Natural killer cell (primary cell): Measurements from ENCODE around the gene NID1. TPM values are rescaled to one million over a fixed set of nuclear protein-coding genes. Genes with fewer than 3 reads are reported as not detected.

Experiments used
- ATAC-seq, 3 donors: fragments of 150-1000 bp in 2 of 3; fragments of 200-7000 bp in 1 of 3; cut with Tn5 transposase; 1 replicate in 1 of 3; 2 replicates in 2 of 3; pipeline ENCODE4 v1.10.0; 2021; ENCODE audit warnings: mild to moderate bottlenecking in 2 of 3, moderate library complexity in 2 of 3
- DNase-seq, 2 donors: peaks; one replicate each; pipeline versions ENCODE4 v3.0.0 to v3.0.0-alpha.2; 2013 to 2021; ENCODE audit warnings: mixed read lengths in 1 of 2
- H3K27ac ChIP-seq: one replicate; pipeline ENCODE4 v1.5.1; 2013; ENCODE audit warnings: mild to moderate bottlenecking, low read length
- H3K27me3 ChIP-seq: one replicate; pipeline ENCODE4 v1.6.1; 2013; ENCODE audit warnings: low read length; ENCODE audit not compliant: control insufficient read depth, insufficient read depth
- H3K36me3 ChIP-seq: one replicate; pipeline ENCODE4 v1.6.1; 2013; ENCODE audit warnings: low read length; ENCODE audit not compliant: control insufficient read depth, insufficient read depth
- H3K4me1 ChIP-seq: one replicate; pipeline ENCODE4 v1.6.1; 2013; ENCODE audit warnings: low read length; ENCODE audit not compliant: control insufficient read depth, insufficient read depth
- H3K4me3 ChIP-seq: one replicate; pipeline ENCODE4 v1.5.1; 2013; ENCODE audit warnings: low read length
- H3K9me3 ChIP-seq: one replicate; pipeline ENCODE4 v1.6.1; 2013; ENCODE audit warnings: low read length; ENCODE audit not compliant: control insufficient read depth, insufficient read depth
- H3K27ac Mint-ChIP-seq, 2 donors: one replicate each; pipeline ENCODE4 v1.8.0; 2022; ENCODE audit warnings: mild to moderate bottlenecking in 2 of 2, mixed read lengths in 2 of 2, moderate library complexity in 1 of 2
- H3K27me3 Mint-ChIP-seq, 2 donors: one replicate each; pipeline ENCODE4 v1.8.0; 2022; ENCODE audit warnings: low read depth in 2 of 2, mixed read lengths in 2 of 2
- H3K36me3 Mint-ChIP-seq: one replicate; pipeline ENCODE4 v1.8.0; 2022; ENCODE audit warnings: mixed read lengths
- H3K4me1 Mint-ChIP-seq, 2 donors: one replicate each; pipeline ENCODE4 v1.8.0; 2022; ENCODE audit warnings: mixed read lengths in 2 of 2
- H3K4me3 Mint-ChIP-seq: one replicate; pipeline ENCODE4 v1.8.0; 2022; ENCODE audit warnings: mild to moderate bottlenecking, moderate library complexity, mixed read lengths
- H3K9me3 Mint-ChIP-seq, 2 donors: one replicate each; pipeline ENCODE4 v1.8.0; 2022; ENCODE audit warnings: mixed read lengths in 2 of 2
- WGBS: methylation state at CpG from one replicate; pipeline ENCODE4 v1.1.7; 2013; ENCODE audit warnings: missing lambda C conversion rate; ENCODE audit not compliant: insufficient coverage; 5-methylcytosine and 5-hydroxymethylcytosine counted together
- intact Hi-C: fragments of 100-400 bp; cut with micrococcal nuclease; formaldehyde crosslinking; loops from one replicate; pipeline ENCODE4 v1.14.2; 2022
- total RNA-seq, 4 donors: library from RNA; stranded (reverse); fragments of 120-200 nt in 1 of 4; gene quantifications; one replicate each; pipeline versions ENCODE4 v1.2.3 to v1.2.4, GENCODE V29; 2013 to 2022
- TF ChIP-seq, protein P1 (sequence below): fragments of 200-600 bp; IDR thresholded peaks from one replicate; pipeline ENCODE4 v1.8.0; 2022; ENCODE audit warnings: antibody characterized with exemption

Gene NID1
- total RNA-seq, 3 donors from 2014 or later (not counting 1 experiment from before 2014, with no cell fraction given): 0.32 to 0.92 (median 0.85) TPM

DNA sequence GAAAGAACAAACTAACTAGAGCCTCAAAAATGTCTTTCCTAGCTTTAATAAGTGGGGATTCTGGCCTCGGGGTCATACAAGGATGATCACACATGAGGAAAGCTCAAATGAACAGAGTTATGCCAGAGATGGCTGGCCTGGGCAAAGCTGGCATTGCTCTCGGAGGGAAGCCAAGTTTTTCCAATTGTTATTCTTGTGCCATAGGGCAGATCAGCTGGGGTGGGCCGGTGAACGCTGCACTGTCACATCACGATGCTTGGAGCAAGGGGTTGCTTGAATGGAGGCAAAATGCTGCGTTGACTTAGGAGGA lies 122.3 kb downstream of the NID1 start:
- H3K27ac ChIP-seq: no peak overlapping the region
- Mint-ChIP-seq H3K27ac (peak overlapping the region in 1 of 2 donors; percentile 30), H3K4me1 (peaks cover 35 to 63% of the 10 kb centered on the region in 2 donors), H3K4me3 (no peak overlapping the region), H3K36me3 (no peaks in the 10 kb centered on the region), H3K27me3 (no peaks in the 10 kb centered on the region), H3K9me3 (no peaks in the 10 kb centered on the region)
- no peaks in the 10 kb centered on the region for H3K27me3 ChIP-seq
- TF ChIP-seq, protein P1, sequence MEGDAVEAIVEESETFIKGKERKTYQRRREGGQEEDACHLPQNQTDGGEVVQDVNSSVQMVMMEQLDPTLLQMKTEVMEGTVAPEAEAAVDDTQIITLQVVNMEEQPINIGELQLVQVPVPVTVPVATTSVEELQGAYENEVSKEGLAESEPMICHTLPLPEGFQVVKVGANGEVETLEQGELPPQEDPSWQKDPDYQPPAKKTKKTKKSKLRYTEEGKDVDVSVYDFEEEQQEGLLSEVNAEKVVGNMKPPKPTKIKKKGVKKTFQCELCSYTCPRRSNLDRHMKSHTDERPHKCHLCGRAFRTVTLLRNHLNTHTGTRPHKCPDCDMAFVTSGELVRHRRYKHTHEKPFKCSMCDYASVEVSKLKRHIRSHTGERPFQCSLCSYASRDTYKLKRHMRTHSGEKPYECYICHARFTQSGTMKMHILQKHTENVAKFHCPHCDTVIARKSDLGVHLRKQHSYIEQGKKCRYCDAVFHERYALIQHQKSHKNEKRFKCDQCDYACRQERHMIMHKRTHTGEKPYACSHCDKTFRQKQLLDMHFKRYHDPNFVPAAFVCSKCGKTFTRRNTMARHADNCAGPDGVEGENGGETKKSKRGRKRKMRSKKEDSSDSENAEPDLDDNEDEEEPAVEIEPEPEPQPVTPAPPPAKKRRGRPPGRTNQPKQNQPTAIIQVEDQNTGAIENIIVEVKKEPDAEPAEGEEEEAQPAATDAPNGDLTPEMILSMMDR: no peak
- H3K9me3 ChIP-seq: no peaks in the 10 kb centered on the region
- DNase-seq (no peak), ATAC-seq (no peak)
- H3K36me3 ChIP-seq: no peaks in the 10 kb centered on the region
- H3K4me3 ChIP-seq: no peak overlapping the region
- 94% methylated on average over 6 of the region's 6 CpGs for WGBS
- peaks cover 75% of the 10 kb centered on the region for H3K4me1 ChIP-seq
- intact Hi-C loops: no loop called here

GRCh38 chr1:235941876-235942624 lies 122.8 kb downstream of the NID1 start:
- Histone ChIP-seq H3K9me3 (no peaks in the 10 kb centered on the region), H3K27ac (peak overlapping the region; percentile 8), H3K4me1 (peaks cover 76% of the 10 kb centered on the region), H3K27me3 (no peaks in the 10 kb centered on the region), H3K36me3 (no peaks in the 10 kb centered on the region), H3K4me3 (no peak overlapping the region)
- peaks cover 40 to 68% of the 10 kb centered on the region in 2 donors for H3K4me1 Mint-ChIP-seq
- TF ChIP-seq, protein P1: no peak
- WGBS: 84% methylated on average over 12 of the region's 12 CpGs
- peak overlapping the region; percentile 3 for H3K4me3 Mint-ChIP-seq
- no peaks in the 10 kb centered on the region for H3K27me3 Mint-ChIP-seq
- H3K9me3 Mint-ChIP-seq: no peaks in the 10 kb centered on the region
- intact Hi-C loops: no loop called here
- DNase-seq (no peak), ATAC-seq (no peak)
- no peaks in the 10 kb centered on the region for H3K36me3 Mint-ChIP-seq
- H3K27ac Mint-ChIP-seq: peak overlapping the region; percentile 30 to 52

- no peak overlapping the region for H3K4me3 ChIP-seq
- no peak for DNase-seq
- peaks cover 70% of the 10 kb centered on the region for H3K4me1 ChIP-seq
- H3K36me3 Mint-ChIP-seq: no peaks in the 10 kb centered on the region
- intact Hi-C loops: no loop called here
- H3K9me3 Mint-ChIP-seq: no peaks in the 10 kb centered on the region
- TF ChIP-seq, protein P1: no peak
- no peak overlapping the region for H3K4me3 Mint-ChIP-seq
- WGBS: 97% methylated on average over 6 of the region's 6 CpGs
- no peaks in the 10 kb centered on the region for H3K27me3 Mint-ChIP-seq
- peak overlapping the region in 1 of 2 donors; percentile 87 for H3K27ac Mint-ChIP-seq
- no peaks in the 10 kb centered on the region for H3K9me3 ChIP-seq
- H3K4me1 Mint-ChIP-seq: peaks cover 52 to 65% of the 10 kb centered on the region in 2 donors
- ATAC-seq: peak in 1 of 3 donors; percentile 38
- H3K36me3 ChIP-seq: no peaks in the 10 kb centered on the region
- no peaks in the 10 kb centered on the region for H3K27me3 ChIP-seq
- H3K27ac ChIP-seq: peak overlapping the region; percentile 52
These were observed 124.6 kb downstream of the NID1 start for GRCh38 chr1:235940285-235940684.

DNA sequence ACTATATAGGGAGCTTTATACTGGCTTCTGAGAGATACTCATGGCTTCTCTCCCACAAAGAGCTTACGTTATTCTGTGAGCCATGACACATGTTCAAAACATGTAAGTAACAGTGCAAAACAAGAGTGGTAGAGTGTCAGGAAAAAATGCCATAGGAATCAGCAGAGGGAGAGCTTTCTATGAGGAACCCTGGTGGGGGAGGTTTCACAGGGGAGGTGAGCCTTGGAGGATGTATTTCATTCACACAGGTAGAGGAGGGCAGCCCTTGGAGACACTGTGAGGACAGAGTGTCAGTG lies 125.5 kb downstream of the NID1 start:
- DNase-seq (no peak), ATAC-seq (no peak)
- H3K9me3 ChIP-seq: no peaks in the 10 kb centered on the region
- H3K4me1 ChIP-seq: peaks cover 66% of the 10 kb centered on the region
- Mint-ChIP-seq H3K36me3 (no peaks in the 10 kb centered on the region), H3K4me1 (peaks cover 52 to 65% of the 10 kb centered on the region in 2 donors), H3K4me3 (peak overlapping the region; percentile 80), H3K27ac (peak overlapping the region; percentile 78 to 87), H3K27me3 (no peaks in the 10 kb centered on the region), H3K9me3 (no peaks in the 10 kb centered on the region)
- peak overlapping the region; percentile 52 for H3K27ac ChIP-seq
- no peak overlapping the region for H3K4me3 ChIP-seq
- H3K27me3 ChIP-seq: no peaks in the 10 kb centered on the region
- 75% methylated on average over 1 of the region's 1 CpG for WGBS
- TF ChIP-seq, protein P1: no peak
- H3K36me3 ChIP-seq: no peaks in the 10 kb centered on the region
- intact Hi-C loops: loop anchor here (5.0 kb wide), 1 partner anchor 72 kb away; the partner anchor contains the start of gene LYST
